GM18499 (cell line): ENCODE measurements around the gene PPP1R9A.

Experiments used
- ATAC-seq: cut with Tn5 transposase; IDR thresholded peaks from one replicate; pipeline ENCODE4 v1.9.1; 2021; ENCODE audit warnings: moderate number of reproducible peaks; ENCODE audit not compliant: insufficient read depth, unreplicated experiment

PPP1R9A gene

DNA sequence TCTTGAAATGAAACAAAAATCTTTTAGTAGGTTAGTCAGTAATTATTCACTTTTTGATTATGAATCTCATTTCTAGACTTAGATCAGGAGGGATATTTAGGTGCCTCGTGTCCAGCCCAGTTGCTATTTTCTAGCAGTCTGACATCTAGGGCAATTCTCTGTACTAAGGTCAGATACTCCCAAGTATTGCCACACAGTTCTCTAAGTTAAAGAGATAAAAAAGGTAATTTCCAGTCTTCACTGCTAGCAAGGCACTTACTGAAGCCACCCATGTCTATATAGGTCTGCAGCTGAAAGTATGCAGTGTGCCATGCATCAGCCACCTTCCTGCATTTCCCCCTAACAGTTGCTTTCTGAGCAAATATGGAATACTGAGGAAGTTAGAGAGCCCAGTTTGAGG lies 333.5 kb downstream of the PPP1R9A start:
- ATAC-seq = no peak

- ATAC-seq = no peak
Observed at GRCh38 chr7:95242266-95242665, 334.9 kb downstream of the PPP1R9A start.

DNA sequence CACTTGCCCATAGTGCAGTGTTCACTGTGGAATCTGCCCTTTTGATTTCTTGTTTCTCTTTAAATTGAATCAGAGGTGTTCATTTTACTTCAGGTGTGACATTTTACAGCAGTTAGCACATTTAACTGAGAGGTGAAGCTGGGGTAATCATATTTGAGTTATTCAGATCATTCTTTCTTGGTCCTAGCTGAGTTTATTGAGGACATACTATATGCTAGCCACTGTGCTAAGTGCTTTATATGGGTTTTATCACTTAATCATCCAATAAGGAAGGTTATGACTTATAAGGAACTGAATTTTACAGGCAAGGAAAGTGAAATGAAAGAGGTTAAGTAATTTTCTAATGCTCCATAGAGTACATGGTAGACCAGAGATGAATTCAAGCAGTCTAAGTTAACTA lies 337.2 kb downstream of the PPP1R9A start:
- no peak for ATAC-seq

DNA sequence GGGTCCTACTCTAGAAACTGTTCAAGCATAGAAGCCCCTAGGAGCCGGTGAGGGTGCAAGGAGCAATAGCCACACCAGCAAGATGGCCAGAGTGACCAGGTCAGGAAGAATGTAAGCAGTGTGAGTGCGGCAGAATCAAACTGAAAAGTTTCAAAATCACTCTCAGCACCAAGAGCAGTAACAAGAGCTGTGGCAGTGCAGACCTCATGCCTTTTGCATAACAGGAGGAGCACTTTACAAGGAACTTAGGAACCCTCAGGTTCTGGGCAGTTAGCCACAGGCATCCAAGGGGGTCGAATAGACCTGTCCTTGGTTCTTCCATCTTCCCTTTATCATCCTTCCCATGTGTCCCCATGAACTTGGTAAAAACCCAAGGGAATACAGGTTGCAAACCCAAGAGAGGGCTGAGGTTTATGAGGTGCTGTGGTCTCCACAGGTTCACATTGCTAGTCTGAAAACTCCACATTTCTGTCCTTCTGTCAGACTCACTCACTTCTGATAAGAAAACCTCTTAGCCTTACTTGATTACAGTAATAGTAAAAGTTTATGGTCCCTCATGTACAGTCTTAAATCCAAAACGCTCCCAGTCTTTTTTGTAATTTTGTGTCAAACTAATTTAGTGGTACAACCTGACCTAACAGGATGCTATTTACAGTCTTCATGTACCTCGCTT lies 338.6 kb downstream of the PPP1R9A start:
- no peak for ATAC-seq

DNA sequence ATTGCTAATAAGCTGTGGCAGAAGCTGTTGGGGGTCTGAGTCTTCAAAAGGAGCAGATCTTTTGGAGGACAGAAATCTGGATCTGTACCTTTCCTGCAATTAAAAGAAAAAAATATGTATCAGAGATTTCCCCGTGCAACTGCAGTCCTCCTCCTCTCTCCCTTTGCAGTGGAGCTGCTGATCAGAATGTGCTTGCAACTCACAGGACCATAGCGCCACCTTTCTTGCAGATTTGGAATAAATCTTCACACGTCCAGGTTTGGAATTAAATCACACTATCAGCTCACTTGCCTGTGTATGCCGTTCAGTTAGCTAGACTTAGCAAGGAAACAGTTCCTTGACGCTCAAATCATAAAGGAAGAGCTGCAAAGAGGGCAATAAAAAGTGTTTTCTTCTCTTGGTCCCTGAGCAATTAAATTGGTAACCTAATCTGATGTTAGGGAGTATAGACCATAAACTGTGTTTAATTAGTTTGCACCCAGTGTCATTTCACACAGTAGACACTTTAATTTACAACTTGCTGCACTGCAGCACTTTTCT lies 339.5 kb downstream of the PPP1R9A start:
- peak; percentile 61 for ATAC-seq

- ATAC-seq = no peak
Observed at GRCh38 chr7:95250571-95250970, 343.2 kb downstream of the PPP1R9A start.

DNA sequence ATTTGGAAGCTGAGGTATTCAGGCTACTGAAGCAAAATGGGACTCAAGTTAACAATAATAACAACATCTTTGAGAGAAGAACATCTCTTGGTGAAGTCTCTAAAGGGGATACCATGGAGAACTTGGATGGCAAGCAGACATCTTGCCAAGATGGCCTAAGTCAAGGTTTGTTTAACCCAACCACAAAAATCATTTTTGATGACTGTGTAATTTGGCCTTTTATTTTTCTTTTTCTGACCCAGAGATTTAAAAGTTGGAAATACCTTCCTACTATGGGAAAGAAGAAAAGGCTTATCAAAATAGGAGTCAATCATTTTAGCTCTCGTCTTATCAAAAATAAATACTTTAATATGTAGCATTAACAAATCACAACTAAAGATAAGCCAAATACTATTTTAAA lies 344.6 kb downstream of the PPP1R9A start:
- no peak for ATAC-seq

GRCh38 chr7:95253986-95254385 lies 346.6 kb downstream of the PPP1R9A start:
- ATAC-seq = no peak

GRCh38 chr7:95255691-95256090 lies 348.3 kb downstream of the PPP1R9A start:
- no peak for ATAC-seq

- ATAC-seq = no peak
Observed at GRCh38 chr7:95261895-95262415, 354.6 kb downstream of the PPP1R9A start.

GRCh38 chr7:95262875-95263274 lies 355.5 kb downstream of the PPP1R9A start:
- ATAC-seq = no peak

GRCh38 chr7:95263785-95264362 lies 356.5 kb downstream of the PPP1R9A start:
- no peak for ATAC-seq

GRCh38 chr7:95264363-95264891 lies 357.0 kb downstream of the PPP1R9A start:
- ATAC-seq = no peak

DNA sequence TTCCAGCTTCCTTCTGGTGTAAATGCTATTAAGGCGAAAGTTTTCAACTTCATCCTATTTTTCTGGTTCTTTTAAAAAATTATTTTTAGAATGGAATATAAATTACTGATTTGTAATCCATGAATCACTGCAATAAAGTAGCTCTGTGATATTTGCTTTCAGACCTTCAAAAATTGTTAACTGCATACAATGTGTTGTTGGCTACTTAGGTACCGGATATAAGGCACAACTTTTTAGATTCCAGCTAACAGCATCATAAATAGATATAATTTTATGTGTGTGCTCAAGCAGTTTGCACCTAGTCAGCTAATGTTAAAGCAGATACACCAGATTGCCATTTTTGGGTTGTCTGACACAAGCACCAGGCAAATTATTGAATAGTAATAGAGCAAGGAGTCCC lies 358.2 kb downstream of the PPP1R9A start:
- ATAC-seq = no peak

GRCh38 chr7:95267754-95268153 lies 360.4 kb downstream of the PPP1R9A start:
- ATAC-seq = no peak

DNA sequence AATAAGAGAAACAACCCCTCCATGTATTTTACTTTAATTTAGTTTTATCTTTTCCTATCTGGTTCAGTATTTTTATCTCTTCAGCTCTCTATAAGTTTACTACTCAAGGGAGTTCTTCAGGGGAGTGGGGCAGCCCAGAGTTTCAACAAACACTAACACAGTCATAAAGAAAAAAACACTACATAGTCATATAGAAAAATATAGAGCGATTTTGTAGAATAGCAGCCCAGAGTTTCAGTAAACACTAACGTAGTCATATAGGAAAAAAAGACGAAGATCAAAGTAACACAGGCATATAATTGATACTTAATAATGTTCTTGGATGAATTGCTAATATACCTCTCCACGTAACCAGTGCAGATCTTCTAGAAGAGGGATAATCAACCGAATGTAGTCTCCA lies 362.2 kb downstream of the PPP1R9A start:
- no peak for ATAC-seq

- ATAC-seq = no peak
Observed at GRCh38 chr7:95276114-95276513, 368.7 kb downstream of the PPP1R9A start.

DNA sequence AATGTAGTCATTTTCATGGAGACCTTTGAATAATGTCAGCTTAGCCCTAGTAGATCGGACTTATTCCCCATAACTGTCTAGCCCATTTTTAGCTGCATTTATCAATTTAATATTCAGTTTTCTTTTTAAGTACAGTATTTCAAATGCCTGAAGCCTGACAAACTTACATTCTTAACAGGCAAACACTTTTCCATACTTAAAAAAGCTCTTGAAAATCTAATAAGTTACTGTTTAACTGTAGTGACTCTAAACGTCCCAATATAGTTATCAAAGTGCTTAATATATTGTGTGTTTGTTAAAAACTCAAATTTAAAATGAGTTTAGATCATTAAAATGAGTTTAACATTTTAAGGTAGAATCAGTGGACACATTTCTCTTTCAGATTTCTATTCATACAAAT lies 372.0 kb downstream of the PPP1R9A start:
- ATAC-seq = no peak

- no peak for ATAC-seq
Observed at GRCh38 chr7:95286096-95286495, 378.7 kb downstream of the PPP1R9A start.

DNA sequence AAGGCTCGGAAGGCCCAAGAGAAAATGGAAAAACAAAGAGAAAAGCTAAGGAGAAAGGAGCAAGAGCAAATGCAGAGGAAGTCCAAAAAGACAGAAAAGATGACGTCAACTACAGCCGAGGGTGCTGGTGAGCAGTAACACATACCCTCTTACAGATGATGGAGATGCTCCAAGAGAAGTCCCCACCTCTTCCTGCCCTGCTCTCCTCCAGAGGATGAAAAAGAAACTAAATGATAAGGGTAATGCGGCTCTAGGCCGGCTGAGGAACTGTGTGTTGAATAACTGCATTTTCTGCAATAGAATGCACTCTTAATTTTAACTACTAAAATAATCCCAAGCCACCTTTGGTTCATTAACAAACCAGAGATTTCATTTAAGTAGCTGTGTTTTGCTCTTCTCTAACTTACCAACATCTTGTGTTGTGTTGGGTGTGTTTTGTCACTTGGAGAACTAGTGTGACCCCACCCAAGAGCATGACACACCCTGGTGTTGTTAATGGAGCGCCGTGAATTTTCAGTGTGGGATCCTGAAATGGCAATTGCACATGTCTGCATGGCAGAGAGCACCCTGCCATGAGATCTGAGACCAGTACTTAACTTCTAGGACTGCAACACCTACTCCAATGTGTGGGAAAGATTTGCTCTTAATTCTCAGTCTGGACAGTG lies 382.9 kb downstream of the PPP1R9A start:
- ATAC-seq = no peak

GRCh38 chr7:95295397-95295796 lies 388.0 kb downstream of the PPP1R9A start:
- no peak for ATAC-seq
